ENCODE data around the gene IDH3G. TPM values are rescaled to one million over a fixed set of nuclear protein-coding genes. Genes with fewer than 3 reads are reported as not detected.

Gene IDH3G
- total RNA-seq, 1 experiment from 2014 or later: 43.2 TPM

GRCh38 chrX:153762626-153763173 is 31.5 kb downstream of the IDH3G start:
- H4K5ac ChIP-seq (ENCODE audit: insufficient read length, low read depth, low read length): no peak overlapping the region
- H3K4me1 Mint-ChIP-seq: peaks cover 4 to 6% of the 10 kb centered on the region in 2 experiments; a peak in 3 of 4 replicates
- H3K79me2 ChIP-seq (ENCODE audit: insufficient read depth, low read length): no peaks in the 10 kb centered on the region
- H3K23me2 ChIP-seq (ENCODE audit: insufficient read length, low read depth, low read length, poor library complexity, severe bottlenecking): no peaks in the 10 kb centered on the region
- H2AFZ ChIP-seq (ENCODE audit: low read length): no peak overlapping the region
- no peaks in the 10 kb centered on the region for H3K79me1 ChIP-seq (ENCODE audit: insufficient read depth, low read depth, low read length, poor library complexity, severe bottlenecking)
- no peak overlapping the region for H4K8ac ChIP-seq (replicated peaks; ENCODE audit: insufficient read length, low read depth, low read length)
- peaks cover 0 to 3% (median 2%) of the 10 kb centered on the region in 3 experiments; a peak in 4 of 7 replicates for H3K36me3 Mint-ChIP-seq (ENCODE audit: insufficient read depth in 1 of 3, low read depth in 3 of 3)
- H3K9ac ChIP-seq (ENCODE audit: extremely low read depth, insufficient read length, low read length): no peak overlapping the region
- no peak overlapping the region for H2AK5ac ChIP-seq (ENCODE audit: insufficient read length, low read length)
- H3K4me3 Mint-ChIP-seq: no peak overlapping the region
- TF ChIP-seq, protein P1, sequence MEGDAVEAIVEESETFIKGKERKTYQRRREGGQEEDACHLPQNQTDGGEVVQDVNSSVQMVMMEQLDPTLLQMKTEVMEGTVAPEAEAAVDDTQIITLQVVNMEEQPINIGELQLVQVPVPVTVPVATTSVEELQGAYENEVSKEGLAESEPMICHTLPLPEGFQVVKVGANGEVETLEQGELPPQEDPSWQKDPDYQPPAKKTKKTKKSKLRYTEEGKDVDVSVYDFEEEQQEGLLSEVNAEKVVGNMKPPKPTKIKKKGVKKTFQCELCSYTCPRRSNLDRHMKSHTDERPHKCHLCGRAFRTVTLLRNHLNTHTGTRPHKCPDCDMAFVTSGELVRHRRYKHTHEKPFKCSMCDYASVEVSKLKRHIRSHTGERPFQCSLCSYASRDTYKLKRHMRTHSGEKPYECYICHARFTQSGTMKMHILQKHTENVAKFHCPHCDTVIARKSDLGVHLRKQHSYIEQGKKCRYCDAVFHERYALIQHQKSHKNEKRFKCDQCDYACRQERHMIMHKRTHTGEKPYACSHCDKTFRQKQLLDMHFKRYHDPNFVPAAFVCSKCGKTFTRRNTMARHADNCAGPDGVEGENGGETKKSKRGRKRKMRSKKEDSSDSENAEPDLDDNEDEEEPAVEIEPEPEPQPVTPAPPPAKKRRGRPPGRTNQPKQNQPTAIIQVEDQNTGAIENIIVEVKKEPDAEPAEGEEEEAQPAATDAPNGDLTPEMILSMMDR (conservative IDR thresholded peaks at IDR 0.05): no peak
- no peak overlapping the region for H3K27ac ChIP-seq (ENCODE audit: insufficient read length, low read depth, low read length)
- H2BK20ac ChIP-seq (ENCODE audit: low read depth, low read length, poor library complexity, severe bottlenecking): no peak overlapping the region
- peaks cover 13% of the 10 kb centered on the region for H3K9me3 ChIP-seq (ENCODE audit: control insufficient read depth, low read depth, low read length)
- DNase-seq: no peak
- no CpG with 5 or more reads among the region's 14 CpGs for WGBS (ENCODE audit: extremely low coverage, insufficient read length, low lambda C conversion rate)
- no peak overlapping the region for H3K4ac ChIP-seq (ENCODE audit: low read depth, low read length)
- no peaks in the 10 kb centered on the region for H4K20me1 ChIP-seq (ENCODE audit: control insufficient read depth, insufficient read depth, insufficient read length)
- H3K9me3 Mint-ChIP-seq: peaks cover 54 to 61% of the 10 kb centered on the region in 2 experiments
- no peak overlapping the region for H3K23ac ChIP-seq (ENCODE audit: insufficient read length, low read depth, low read length)
- no peak overlapping the region for H3K4me2 ChIP-seq (ENCODE audit: insufficient read depth, insufficient read length, low read length)
- no peaks in the 10 kb centered on the region for H3K27me3 ChIP-seq (ENCODE audit: insufficient read depth, low read length)
- no peak overlapping the region for H4K91ac ChIP-seq (ENCODE audit: insufficient read length, low read depth, low read length)
- H3T11ph ChIP-seq (ENCODE audit: low read length): no peak overlapping the region
- no peaks in the 10 kb centered on the region for H3K4me1 ChIP-seq (ENCODE audit: insufficient read depth, low read length)
- peaks cover 10% of the 10 kb centered on the region for H3K27me3 Mint-ChIP-seq (ENCODE audit: low read depth)
- no peak overlapping the region for H3K14ac ChIP-seq (ENCODE audit: insufficient read depth, low read length)
- no peak overlapping the region for H2BK12ac ChIP-seq (ENCODE audit: insufficient read length, low read depth, low read length)
- no peak overlapping the region for H3K18ac ChIP-seq (ENCODE audit: insufficient read length, low read depth, low read length)
- no peak overlapping the region for H2BK120ac ChIP-seq (ENCODE audit: low read depth, low read length, poor library complexity, severe bottlenecking)
- H3K56ac ChIP-seq (ENCODE audit: insufficient read length, low read depth, low read length): no peak overlapping the region
- H2BK5ac ChIP-seq (ENCODE audit: insufficient read length, low read length): no peak overlapping the region
- no peak overlapping the region for H2BK15ac ChIP-seq (ENCODE audit: low read depth, low read length)
- no peak overlapping the region for H3K27ac Mint-ChIP-seq

Measured in H9 (cell line).